ENCODE results near the gene FOXO6. TPM values are rescaled to one million over a fixed set of nuclear protein-coding genes. Genes with fewer than 3 reads are reported as not detected.

FOXO6 gene
- total RNA-seq, 1 donor from 2014 or later, result 11.7 TPM

DNA sequence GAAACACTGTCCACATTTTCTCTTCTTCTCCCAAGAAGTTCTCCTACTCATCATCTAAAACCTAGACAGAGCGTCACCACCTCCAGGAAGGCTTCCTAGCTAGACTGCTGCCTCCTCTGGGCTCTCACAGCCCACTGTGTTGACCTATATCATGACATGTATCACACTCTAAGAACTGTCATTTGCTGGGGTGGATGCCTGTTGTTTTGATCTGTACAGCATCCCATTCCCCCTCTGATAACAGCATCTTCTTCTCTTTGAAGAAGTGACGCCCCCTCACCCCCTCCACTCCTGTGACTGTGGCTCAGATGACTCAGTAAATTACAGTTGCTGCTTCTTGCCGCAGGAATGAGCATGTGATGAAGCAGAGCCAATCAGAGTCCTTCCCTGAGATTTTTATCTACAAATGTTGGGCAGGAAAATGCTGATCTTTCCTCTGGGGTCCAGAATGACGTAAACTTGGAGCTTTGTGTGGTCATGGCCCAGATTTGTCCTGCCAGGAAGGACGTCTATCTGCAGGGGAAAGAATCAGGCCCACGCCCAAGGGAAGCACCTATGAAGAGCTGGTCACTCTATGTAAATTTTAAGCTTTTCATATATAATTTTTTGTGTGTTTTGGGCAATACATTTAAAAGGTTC, 28.0 kb upstream of the FOXO6 start:
- no peak for DNase-seq
- H3K4me3 Mint-ChIP-seq (ENCODE audit: unreplicated experiment), result no peak overlapping the region
- no peaks in the 10 kb centered on the region for H3K4me1 Mint-ChIP-seq (ENCODE audit: low read depth, unreplicated experiment)
- H3K9me3 Mint-ChIP-seq (ENCODE audit: unreplicated experiment), result no peaks in the 10 kb centered on the region
- peaks cover 8% of the 10 kb centered on the region for H3K36me3 Mint-ChIP-seq (ENCODE audit: unreplicated experiment)
- H3K27me3 Mint-ChIP-seq (ENCODE audit: unreplicated experiment), result peaks cover 4% of the 10 kb centered on the region
- TF ChIP-seq CTCF (IDR thresholded peaks at IDR 0.05; ENCODE audit: partially characterized antibody, unreplicated experiment), result no peak
- H3K27ac Mint-ChIP-seq (ENCODE audit: unreplicated experiment), result no peak overlapping the region

- H3K9me3 Mint-ChIP-seq (ENCODE audit: unreplicated experiment), result peaks cover 6% of the 10 kb centered on the region
- peaks cover 9% of the 10 kb centered on the region for H3K36me3 Mint-ChIP-seq (ENCODE audit: unreplicated experiment)
- no peak overlapping the region for H3K27ac Mint-ChIP-seq (ENCODE audit: unreplicated experiment)
- H3K4me1 Mint-ChIP-seq (ENCODE audit: low read depth, unreplicated experiment), result no peaks in the 10 kb centered on the region
- DNase-seq, result no peak
- no peak for TF ChIP-seq CTCF (IDR thresholded peaks at IDR 0.05; ENCODE audit: partially characterized antibody, unreplicated experiment)
- no peak overlapping the region for H3K4me3 Mint-ChIP-seq (ENCODE audit: unreplicated experiment)
- peaks cover 4% of the 10 kb centered on the region for H3K27me3 Mint-ChIP-seq (ENCODE audit: unreplicated experiment)
Measured at GRCh38 chr1:41338820-41339219, 22.4 kb upstream of the FOXO6 start.

DNA sequence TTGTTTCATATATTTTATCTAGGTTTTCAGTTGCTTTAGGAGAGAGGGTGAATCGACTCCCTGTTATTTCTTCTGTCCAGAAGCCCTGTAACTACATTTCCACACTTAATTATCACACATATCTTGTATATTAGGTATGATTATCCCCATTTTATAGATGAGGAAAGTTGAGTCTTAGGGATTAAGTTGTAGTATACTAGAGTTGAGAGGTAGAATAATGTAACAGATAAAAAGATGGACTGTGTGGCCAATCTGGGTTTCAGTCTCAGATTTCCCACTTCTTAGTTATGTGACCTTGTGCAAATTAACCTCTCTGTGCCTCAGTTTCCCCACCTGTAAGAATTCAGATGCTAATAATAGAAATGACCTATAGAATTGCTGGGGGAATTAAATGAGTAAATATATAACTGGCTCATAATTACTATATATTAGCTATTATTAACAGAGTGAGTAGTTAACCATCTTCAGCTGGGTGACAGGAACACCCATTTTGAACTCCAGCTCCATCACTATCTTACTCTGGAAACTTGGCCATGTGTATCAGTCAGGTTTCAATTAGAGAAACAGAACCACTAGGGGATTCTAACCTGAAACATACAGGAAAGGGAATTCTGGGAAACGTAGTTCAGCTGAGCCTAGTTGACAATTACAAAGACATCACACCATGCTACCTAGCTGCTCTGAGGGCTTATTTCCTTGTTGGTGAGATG, 20.4 kb upstream of the FOXO6 start:
- Mint-ChIP-seq H3K27ac (ENCODE audit: unreplicated experiment) (no peak overlapping the region), H3K27me3 (ENCODE audit: unreplicated experiment) (peaks cover 6% of the 10 kb centered on the region), H3K36me3 (ENCODE audit: unreplicated experiment) (peaks cover 5% of the 10 kb centered on the region), H3K9me3 (ENCODE audit: unreplicated experiment) (peaks cover 6% of the 10 kb centered on the region), H3K4me1 (ENCODE audit: low read depth, unreplicated experiment) (no peaks in the 10 kb centered on the region), H3K4me3 (ENCODE audit: unreplicated experiment) (no peak overlapping the region)
- TF ChIP-seq CTCF (IDR thresholded peaks at IDR 0.05; ENCODE audit: partially characterized antibody, unreplicated experiment), result no peak
- DNase-seq, result no peak

DNA sequence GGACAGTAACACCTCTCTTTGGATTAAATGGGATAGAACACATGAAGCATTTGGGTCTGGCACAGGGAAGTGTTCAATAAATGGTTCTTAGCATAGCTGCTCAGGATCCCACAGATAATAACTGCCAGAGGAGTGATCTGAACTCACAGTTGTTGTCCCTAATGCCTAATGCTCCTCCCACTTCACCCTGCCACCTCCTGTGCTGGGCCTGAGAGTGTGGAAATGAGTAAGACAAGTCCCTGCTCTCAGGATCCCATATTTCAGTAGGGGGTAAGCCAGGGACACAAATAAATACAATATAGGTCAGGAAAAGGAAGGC, 19.9 kb upstream of the FOXO6 start:
- no peak for TF ChIP-seq CTCF (IDR thresholded peaks at IDR 0.05; ENCODE audit: partially characterized antibody, unreplicated experiment)
- Mint-ChIP-seq H3K4me1 (ENCODE audit: low read depth, unreplicated experiment) (no peaks in the 10 kb centered on the region), H3K27me3 (ENCODE audit: unreplicated experiment) (peaks cover 6% of the 10 kb centered on the region), H3K36me3 (ENCODE audit: unreplicated experiment) (peaks cover 5% of the 10 kb centered on the region), H3K27ac (ENCODE audit: unreplicated experiment) (no peak overlapping the region), H3K4me3 (ENCODE audit: unreplicated experiment) (no peak overlapping the region), H3K9me3 (ENCODE audit: unreplicated experiment) (peaks cover 6% of the 10 kb centered on the region)
- DNase-seq, result no peak
